ENCODE measurements around the gene CBX6.

CBX6 gene

DNA sequence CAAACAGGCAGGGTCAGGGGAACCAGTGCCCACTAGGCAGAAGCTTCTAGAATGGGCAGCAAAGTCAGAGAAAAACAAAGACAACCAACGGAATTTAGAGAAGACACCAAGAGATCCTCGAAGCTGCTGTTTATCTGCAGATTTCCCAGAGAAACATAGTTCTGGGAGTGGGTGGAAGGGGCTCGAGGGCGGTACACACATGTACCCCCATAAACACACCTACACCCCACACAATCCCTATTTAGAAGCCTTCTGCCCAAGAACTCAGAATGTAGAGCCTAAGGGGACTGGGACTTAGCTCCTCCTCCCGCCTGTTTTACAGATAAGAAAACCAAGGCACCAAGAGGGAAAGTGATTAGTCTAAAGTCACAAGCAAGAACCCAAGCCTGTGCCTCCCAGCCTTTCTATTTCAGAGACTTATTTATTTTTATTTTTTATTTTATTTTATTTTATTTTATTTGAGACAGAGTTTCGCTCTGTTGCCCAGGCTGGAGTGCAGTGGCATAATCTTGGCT is 34.5 kb downstream of the CBX6 start:
- Histone ChIP-seq H3K9me3 (ENCODE audit: severe bottlenecking) (no peaks in the 10 kb centered on the region), H3K4me3 (ENCODE audit: low read depth, low read length) (no peak overlapping the region), H3K27me3 (ENCODE audit: insufficient read depth, low read depth, severe bottlenecking) (no peaks in the 10 kb centered on the region), H3K27ac (no peak overlapping the region), H3K36me3 (no peaks in the 10 kb centered on the region; the same call in 1 of the 2 replicates)
- TF ChIP-seq, protein P1, sequence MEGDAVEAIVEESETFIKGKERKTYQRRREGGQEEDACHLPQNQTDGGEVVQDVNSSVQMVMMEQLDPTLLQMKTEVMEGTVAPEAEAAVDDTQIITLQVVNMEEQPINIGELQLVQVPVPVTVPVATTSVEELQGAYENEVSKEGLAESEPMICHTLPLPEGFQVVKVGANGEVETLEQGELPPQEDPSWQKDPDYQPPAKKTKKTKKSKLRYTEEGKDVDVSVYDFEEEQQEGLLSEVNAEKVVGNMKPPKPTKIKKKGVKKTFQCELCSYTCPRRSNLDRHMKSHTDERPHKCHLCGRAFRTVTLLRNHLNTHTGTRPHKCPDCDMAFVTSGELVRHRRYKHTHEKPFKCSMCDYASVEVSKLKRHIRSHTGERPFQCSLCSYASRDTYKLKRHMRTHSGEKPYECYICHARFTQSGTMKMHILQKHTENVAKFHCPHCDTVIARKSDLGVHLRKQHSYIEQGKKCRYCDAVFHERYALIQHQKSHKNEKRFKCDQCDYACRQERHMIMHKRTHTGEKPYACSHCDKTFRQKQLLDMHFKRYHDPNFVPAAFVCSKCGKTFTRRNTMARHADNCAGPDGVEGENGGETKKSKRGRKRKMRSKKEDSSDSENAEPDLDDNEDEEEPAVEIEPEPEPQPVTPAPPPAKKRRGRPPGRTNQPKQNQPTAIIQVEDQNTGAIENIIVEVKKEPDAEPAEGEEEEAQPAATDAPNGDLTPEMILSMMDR (IDR thresholded peaks at IDR 0.05; ENCODE audit: low read depth, low read length): no peak
- DNase-seq: no peak

DNA sequence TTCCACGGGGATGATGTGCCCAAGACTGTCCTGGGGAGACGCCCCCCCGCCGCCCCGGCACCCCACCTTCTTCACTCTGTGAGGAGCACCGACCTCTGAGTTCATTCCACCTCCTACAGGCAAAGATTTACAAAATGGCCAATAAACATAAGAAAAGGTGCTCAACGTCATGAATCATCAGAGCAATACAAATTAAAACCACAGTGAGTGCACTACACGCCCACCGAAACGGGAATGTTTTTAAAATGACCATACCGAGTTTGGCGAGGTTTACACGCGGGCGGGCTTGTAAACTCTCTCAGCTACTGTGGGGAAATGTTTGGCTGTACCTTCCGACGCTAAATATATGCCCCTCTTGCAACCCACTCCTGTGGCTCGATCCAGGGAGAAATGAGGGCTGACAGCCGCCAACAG is 36.1 kb downstream of the CBX6 start:
- H3K27me3 ChIP-seq (ENCODE audit: insufficient read depth, low read depth, severe bottlenecking): no peaks in the 10 kb centered on the region
- H3K4me3 ChIP-seq (ENCODE audit: low read depth, low read length): no peak overlapping the region

GRCh38 chr22:38834991-38835390 is 37.0 kb downstream of the CBX6 start:
- TF ChIP-seq, protein P1 (IDR thresholded peaks at IDR 0.05; ENCODE audit: low read depth, low read length): no peak
- no peaks in the 10 kb centered on the region; the same call in 1 of the 2 replicates for H3K36me3 ChIP-seq
- H3K9me3 ChIP-seq (ENCODE audit: severe bottlenecking): no peaks in the 10 kb centered on the region
- no peak overlapping the region for H3K27ac ChIP-seq
- no peaks in the 10 kb centered on the region for H3K27me3 ChIP-seq (ENCODE audit: insufficient read depth, low read depth, severe bottlenecking)
- H3K4me3 ChIP-seq (ENCODE audit: low read depth, low read length): no peak overlapping the region
- no peak for DNase-seq

More for the DNA sequence above, 36.1 kb downstream of the CBX6 start:
- DNase-seq: no peak
- Histone ChIP-seq H3K9me3 (ENCODE audit: severe bottlenecking) (no peaks in the 10 kb centered on the region), H3K27ac (no peak overlapping the region), H3K36me3 (no peaks in the 10 kb centered on the region; the same call in 1 of the 2 replicates)
- TF ChIP-seq, protein P1 (IDR thresholded peaks at IDR 0.05; ENCODE audit: low read depth, low read length): no peak

GRCh38 chr22:38834215-38834953 is 37.6 kb downstream of the CBX6 start:
- H3K36me3 ChIP-seq: no peaks in the 10 kb centered on the region; the same call in 1 of the 2 replicates
- no peak for DNase-seq
- H3K9me3 ChIP-seq (ENCODE audit: severe bottlenecking): no peaks in the 10 kb centered on the region
- H3K27me3 ChIP-seq (ENCODE audit: insufficient read depth, low read depth, severe bottlenecking): no peaks in the 10 kb centered on the region
- TF ChIP-seq, protein P1 (IDR thresholded peaks at IDR 0.05; ENCODE audit: low read depth, low read length): no peak
- H3K4me3 ChIP-seq (ENCODE audit: low read depth, low read length): no peak overlapping the region
- no peak overlapping the region for H3K27ac ChIP-seq

DNA sequence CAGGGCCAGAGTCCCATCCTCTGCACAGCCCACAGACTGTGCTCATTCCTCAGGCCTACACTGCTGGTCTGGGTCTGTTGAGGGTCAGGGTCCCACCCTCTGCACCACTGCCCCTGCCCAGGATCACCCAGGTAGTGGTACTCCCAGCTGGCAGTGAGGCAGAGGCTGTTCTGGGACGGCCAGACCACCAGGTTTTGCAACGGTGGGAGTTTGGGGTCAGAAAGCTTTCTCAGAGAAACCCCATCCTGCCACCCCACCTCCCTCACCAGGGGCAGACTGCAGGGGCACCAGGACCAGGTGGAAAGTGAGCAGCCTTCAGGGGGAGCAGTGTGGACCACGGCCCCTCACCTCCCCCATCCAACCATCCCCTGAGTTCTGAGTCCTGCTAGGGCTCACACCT is 39.0 kb downstream of the CBX6 start:
- Histone ChIP-seq H3K27me3 (ENCODE audit: insufficient read depth, low read depth, severe bottlenecking) (no peaks in the 10 kb centered on the region), H3K27ac (no peak overlapping the region), H3K36me3 (no peaks in the 10 kb centered on the region), H3K4me3 (ENCODE audit: low read depth, low read length) (no peak overlapping the region), H3K9me3 (ENCODE audit: severe bottlenecking) (no peaks in the 10 kb centered on the region)
- TF ChIP-seq, protein P1 (IDR thresholded peaks at IDR 0.05; ENCODE audit: low read depth, low read length): no peak
- DNase-seq: no peak
